NCI-H82 treated with DMSO at 0.1 percent for 48 hours (cell line): Measurements from ENCODE around the gene SPN.
A peak's percentile ranks its signal among the peaks of the same experiment; 100 is the strongest.
"Not testable (repeated sequence)": the region's sequence is repeated elsewhere in the genome, so short reads cannot be mapped to it uniquely, and the experiment has no call there.

ENCODE experiments used
- DNase-seq: peaks from one replicate; lab custom pipeline; 2025; ENCODE audit not compliant: unreplicated experiment; lab: John Stamatoyannopoulos, UW

SPN gene

GRCh38 chr16:29675811-29676643 is 13.0 kb downstream of the SPN start:
- peak; percentile 40 for DNase-seq

- no peak for DNase-seq
Measured at GRCh38 chr16:29676989-29677785, 14.1 kb downstream of the SPN start.

- peak; percentile 62 for DNase-seq
Measured at GRCh38 chr16:29678691-29679267, 15.7 kb downstream of the SPN start, which contains the start of gene QPRT. QPRT (plus strand) TSS chr16:29679180; CDS start chr16:29679198, 18 bp downstream.

GRCh38 chr16:29680180-29680598 is 17.1 kb downstream of the SPN start:
- no peak for DNase-seq

- no peak for DNase-seq
Measured at GRCh38 chr16:29683543-29684090, 20.6 kb downstream of the SPN start.

GRCh38 chr16:29684679-29685078 is 21.6 kb downstream of the SPN start:
- no peak for DNase-seq

- no peak for DNase-seq
Measured at GRCh38 chr16:29686740-29687332, 23.8 kb downstream of the SPN start.

GRCh38 chr16:29687755-29688154 is 24.7 kb downstream of the SPN start:
- no peak for DNase-seq

GRCh38 chr16:29688172-29688571 is 25.1 kb downstream of the SPN start:
- DNase-seq: no peak

- not testable (repeated sequence) for DNase-seq
Measured at GRCh38 chr16:29689490-29690351, 26.7 kb downstream of the SPN start.

GRCh38 chr16:29692606-29693005 is 29.6 kb downstream of the SPN start:
- not testable (repeated sequence) for DNase-seq

- no peak for DNase-seq
Measured at GRCh38 chr16:29694384-29695195, 31.5 kb downstream of the SPN start.

- not testable (repeated sequence) for DNase-seq
Measured at GRCh38 chr16:29695675-29696074, 32.6 kb downstream of the SPN start.

GRCh38 chr16:29696881-29697331 is 33.9 kb downstream of the SPN start:
- no peak for DNase-seq

- no peak for DNase-seq
Measured at GRCh38 chr16:29697391-29697790, 34.3 kb downstream of the SPN start.

GRCh38 chr16:29698042-29698441 is 35.0 kb downstream of the SPN start:
- DNase-seq: no peak

- no peak for DNase-seq
Measured at GRCh38 chr16:29698484-29699323, 35.7 kb downstream of the SPN start.
